Activated CD8-positive, alpha-beta memory T cell treated with anti-CD3 and anti-CD28 coated beads for 4 hours (primary cell): ENCODE measurements around the gene RGS9.

Source experiments
- DNase-seq, 2 donors: peaks; one replicate each; pipeline ENCODE4 v3.0.0-alpha.2; 2020; ENCODE audit warnings: low read depth in 2 of 2

Gene RGS9

GRCh38 chr17:65261152-65261551, 124.0 kb downstream of the RGS9 start:
- no peak for DNase-seq

DNA sequence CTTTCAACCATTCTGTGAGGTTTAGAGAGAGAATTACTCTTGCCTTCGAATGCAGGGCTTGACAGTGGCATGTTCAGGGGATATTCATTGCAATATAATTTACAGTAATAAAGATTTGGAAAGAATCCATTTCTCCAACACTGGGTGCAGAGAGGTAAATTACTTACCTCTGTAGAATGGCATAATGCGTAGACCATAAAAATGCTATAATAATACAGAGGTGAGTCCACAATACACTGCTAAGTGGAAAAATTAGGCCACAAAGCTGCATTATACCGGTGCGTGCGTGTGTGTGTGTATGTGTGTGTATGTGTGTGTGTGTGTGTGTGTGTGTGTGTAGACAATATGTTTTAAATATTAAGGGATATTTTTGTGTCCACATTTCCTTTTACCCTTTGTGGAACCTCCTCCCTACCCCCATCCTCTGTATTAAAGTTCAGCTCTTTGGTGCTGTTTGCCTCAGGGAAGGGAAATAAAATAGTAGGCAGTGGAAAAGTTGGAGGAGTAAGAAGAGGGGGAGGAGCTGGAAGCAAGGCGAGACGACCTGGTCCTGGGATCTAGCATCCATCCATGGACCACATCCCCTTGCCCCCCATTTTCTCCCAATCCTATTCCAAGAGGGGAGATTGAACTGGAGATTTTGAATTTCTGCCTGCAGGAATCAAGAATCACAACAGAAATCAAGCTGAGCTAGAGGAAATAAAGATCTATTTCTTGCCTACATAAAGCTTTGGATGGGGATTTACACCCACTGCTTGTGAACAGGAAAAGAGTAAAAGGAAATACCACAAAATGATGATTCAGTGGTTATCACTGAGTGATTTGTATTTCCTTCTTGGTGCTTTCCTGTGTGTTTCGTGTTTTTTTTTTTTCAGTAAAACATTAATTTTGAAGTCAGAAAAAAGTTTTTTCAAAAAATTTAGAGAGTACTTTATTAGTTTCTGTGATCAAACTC, 124.8 kb downstream of the RGS9 start:
- DNase-seq = no peak

DNA sequence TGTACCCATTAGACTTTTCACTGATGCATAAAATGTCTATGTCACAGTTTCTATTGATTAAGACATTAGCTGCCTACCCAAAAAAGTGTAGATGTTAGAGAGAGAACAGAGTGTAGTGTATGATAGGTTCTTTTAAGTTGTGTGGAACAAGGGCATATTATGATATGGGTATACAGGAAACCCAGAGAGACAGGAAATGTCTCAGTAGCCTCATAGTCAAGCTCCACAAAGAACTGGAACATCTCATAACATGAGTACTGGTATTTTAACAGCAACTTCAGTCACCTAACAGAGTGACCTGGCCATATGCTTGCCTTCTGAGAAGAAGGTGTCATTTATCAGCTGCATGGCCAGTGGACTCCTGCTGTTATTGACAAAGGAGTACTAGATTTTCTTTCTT, 128.1 kb downstream of the RGS9 start:
- no peak for DNase-seq

DNA sequence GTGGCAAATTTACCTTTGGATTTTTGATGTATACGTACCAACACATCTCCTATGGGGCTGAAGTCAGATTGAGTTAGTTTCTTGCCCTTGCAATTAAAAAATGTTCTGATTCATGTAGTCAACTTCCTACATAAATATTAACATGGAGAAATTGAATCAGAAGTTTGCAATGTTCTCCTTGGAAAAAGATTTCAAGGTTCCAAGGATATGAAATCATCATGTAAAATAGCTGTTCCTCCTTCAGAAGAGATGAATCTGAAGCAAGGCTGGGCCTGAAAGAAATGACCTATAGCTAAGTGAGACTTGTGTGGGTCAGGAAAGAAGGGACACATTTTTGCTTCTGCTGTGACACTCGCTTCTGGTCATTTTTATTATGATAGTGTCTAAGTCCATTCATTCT, 131.7 kb downstream of the RGS9 start:
- DNase-seq = no peak

DNA sequence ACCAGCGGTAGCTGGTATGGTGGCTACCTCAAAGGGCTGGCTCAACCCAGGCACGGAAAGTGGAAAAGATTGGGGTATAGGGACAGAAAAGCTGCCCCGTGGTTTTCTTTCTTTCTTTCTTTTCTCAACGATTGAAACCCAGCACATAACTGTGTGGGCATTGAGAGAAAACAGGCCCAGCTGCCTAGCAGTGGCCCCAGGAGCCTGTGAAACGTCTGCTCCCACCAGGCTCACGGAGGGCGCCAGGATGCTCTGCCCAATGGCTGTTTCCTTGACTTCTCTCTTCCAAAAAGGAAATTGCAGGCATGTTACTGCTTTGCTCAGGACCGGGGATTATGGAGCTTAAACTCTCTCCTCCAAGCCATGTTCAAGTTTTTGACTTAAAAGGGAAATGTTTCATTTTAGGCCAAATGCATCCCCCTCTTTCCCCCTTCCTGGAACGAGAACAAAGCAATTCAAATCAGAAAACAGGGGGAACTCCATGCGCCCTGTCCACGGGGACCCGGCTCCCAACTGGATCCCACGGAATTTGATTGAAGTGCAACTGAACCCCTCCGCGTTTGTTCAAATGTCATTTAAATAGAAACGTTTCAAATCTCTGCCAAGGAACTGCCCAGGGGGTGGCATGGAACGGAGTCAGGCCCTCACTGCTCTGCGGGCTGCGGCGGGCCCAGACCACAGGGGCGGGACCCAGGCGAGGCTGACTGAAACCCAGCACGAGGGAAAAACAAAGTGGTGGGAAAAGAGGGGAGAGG, 133.5 kb downstream of the RGS9 start:
- no peak for DNase-seq

DNA sequence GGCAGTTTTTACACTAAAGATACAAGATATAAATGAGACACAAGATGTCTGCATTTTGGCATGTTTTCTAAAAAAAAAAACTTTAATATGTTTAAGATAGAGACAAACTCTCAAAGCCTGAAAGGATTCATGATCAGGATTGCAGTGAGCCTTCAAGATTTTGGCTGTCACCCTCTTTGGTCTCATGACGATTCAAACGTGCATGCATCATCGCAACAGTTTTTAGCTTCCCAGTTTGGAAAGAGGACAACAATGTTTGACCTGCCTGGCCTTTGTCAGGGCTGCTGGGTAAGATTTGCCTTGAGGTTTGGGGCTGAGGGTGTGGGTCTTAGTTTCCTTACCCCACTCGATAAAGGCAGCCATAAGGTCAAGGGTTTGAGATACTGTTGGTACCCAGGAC, 134.1 kb downstream of the RGS9 start:
- DNase-seq = no peak
